ENCODE measurements around the gene CUBN. TPM values are rescaled to one million over a fixed set of nuclear protein-coding genes. Genes with fewer than 3 reads are reported as not detected.

The CUBN gene
- total and polyA plus RNA-seq, 9 of the 15 experiments (the other 6 are each of a cell fraction or from before 2014, with no cell fraction given), result 0.04 to 0.33 (median 0.09) TPM

DNA sequence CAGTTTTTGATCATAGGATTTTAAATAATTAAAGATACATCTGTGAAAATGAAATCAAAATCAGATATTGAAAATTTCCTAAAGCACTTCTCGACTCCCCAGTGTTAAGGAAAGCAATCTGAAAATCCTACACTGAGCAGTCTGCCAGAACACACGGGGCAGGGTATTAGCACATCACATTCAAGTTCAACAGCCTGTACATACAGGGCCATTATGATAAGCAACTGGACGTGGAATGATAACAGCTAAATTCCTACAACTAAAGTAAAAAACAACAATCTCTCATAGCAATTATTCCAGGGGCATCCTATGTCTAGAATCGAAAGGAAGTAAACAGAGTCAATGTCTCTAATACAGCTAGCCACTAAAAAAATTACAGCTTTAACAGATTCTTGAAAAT is 40.2 kb upstream of the CUBN start (continued):
- TF ChIP-seq SAP30 (IDR thresholded peaks at IDR 0.05; ENCODE audit: borderline replicate concordance, insufficient read depth, low read depth, low read length, poor library complexity, severe bottlenecking) (no peak), MTA3 (IDR thresholded peaks at IDR 0.05; ENCODE audit: borderline replicate concordance) (no peak), HDAC3 (IDR thresholded peaks at IDR 0.05; ENCODE audit: borderline replicate concordance, partially characterized antibody) (no peak), MAZ (CRISPR knock-in tag; conservative IDR thresholded peaks at IDR 0.05 in 1 of 2, IDR thresholded peaks at IDR 0.05 in 1 of 2) (no peak), CAMTA2 (CRISPR knock-in tag; conservative IDR thresholded peaks at IDR 0.05) (no peak), MXI1 (IDR thresholded peaks at IDR 0.05; ENCODE audit: low read depth, low read length) (no peak), GTF2F1 (IDR thresholded peaks at IDR 0.05; ENCODE audit: low read depth, low read length) (no peak), CBFA2T2 (conservative IDR thresholded peaks at IDR 0.05) (peak; percentile 67), ZNF224 (CRISPR knock-in tag; IDR thresholded peaks at IDR 0.05) (no peak), TBP (optimal IDR thresholded peaks at IDR 0.05; ENCODE audit: low read depth, low read length) (no peak), NCOR1 (IDR thresholded peaks at IDR 0.05) (peak; percentile 48), KDM4B (IDR thresholded peaks at IDR 0.05; ENCODE audit: borderline replicate concordance in 2 of 2, low read depth in 1 of 2) (no peak), MTA2 (IDR thresholded peaks at IDR 0.05; ENCODE audit: low read depth) (0 out of 2 replicates have a peak, but pooled peaks have one; percentile 20), C11orf30 (IDR thresholded peaks at IDR 0.05; ENCODE audit: low read depth) (no peak), ILK (tag; IDR thresholded peaks at IDR 0.05; ENCODE audit: borderline replicate concordance, low read depth) (no peak), RAD21 (CRISPR knock-in tag; conservative IDR thresholded peaks at IDR 0.05 in 1 of 2, IDR thresholded peaks at IDR 0.05 in 1 of 2) (no peak), ZNF75A (CRISPR knock-in tag; IDR thresholded peaks at IDR 0.05) (no peak)
- TF ChIP-seq, protein P1, sequence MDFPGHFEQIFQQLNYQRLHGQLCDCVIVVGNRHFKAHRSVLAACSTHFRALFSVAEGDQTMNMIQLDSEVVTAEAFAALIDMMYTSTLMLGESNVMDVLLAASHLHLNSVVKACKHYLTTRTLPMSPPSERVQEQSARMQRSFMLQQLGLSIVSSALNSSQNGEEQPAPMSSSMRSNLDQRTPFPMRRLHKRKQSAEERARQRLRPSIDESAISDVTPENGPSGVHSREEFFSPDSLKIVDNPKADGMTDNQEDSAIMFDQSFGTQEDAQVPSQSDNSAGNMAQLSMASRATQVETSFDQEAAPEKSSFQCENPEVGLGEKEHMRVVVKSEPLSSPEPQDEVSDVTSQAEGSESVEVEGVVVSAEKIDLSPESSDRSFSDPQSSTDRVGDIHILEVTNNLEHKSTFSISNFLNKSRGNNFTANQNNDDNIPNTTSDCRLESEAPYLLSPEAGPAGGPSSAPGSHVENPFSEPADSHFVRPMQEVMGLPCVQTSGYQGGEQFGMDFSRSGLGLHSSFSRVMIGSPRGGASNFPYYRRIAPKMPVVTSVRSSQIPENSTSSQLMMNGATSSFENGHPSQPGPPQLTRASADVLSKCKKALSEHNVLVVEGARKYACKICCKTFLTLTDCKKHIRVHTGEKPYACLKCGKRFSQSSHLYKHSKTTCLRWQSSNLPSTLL (IDR thresholded peaks at IDR 0.05), result no peak
- TF ChIP-seq, protein P2, sequence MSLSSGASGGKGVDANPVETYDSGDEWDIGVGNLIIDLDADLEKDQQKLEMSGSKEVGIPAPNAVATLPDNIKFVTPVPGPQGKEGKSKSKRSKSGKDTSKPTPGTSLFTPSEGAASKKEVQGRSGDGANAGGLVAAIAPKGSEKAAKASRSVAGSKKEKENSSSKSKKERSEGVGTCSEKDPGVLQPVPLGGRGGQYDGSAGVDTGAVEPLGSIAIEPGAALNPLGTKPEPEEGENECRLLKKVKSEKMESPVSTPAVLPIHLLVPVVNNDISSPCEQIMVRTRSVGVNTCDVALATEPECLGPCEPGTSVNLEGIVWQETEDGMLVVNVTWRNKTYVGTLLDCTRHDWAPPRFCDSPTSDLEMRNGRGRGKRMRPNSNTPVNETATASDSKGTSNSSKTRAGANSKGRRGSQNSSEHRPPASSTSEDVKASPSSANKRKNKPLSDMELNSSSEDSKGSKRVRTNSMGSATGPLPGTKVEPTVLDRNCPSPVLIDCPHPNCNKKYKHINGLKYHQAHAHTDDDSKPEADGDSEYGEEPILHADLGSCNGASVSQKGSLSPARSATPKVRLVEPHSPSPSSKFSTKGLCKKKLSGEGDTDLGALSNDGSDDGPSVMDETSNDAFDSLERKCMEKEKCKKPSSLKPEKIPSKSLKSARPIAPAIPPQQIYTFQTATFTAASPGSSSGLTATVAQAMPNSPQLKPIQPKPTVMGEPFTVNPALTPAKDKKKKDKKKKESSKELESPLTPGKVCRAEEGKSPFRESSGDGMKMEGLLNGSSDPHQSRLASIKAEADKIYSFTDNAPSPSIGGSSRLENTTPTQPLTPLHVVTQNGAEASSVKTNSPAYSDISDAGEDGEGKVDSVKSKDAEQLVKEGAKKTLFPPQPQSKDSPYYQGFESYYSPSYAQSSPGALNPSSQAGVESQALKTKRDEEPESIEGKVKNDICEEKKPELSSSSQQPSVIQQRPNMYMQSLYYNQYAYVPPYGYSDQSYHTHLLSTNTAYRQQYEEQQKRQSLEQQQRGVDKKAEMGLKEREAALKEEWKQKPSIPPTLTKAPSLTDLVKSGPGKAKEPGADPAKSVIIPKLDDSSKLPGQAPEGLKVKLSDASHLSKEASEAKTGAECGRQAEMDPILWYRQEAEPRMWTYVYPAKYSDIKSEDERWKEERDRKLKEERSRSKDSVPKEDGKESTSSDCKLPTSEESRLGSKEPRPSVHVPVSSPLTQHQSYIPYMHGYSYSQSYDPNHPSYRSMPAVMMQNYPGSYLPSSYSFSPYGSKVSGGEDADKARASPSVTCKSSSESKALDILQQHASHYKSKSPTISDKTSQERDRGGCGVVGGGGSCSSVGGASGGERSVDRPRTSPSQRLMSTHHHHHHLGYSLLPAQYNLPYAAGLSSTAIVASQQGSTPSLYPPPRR (CRISPR knock-in tag; IDR thresholded peaks at IDR 0.05; ENCODE audit: borderline replicate concordance), result no peak
- TF ChIP-seq, protein P3, sequence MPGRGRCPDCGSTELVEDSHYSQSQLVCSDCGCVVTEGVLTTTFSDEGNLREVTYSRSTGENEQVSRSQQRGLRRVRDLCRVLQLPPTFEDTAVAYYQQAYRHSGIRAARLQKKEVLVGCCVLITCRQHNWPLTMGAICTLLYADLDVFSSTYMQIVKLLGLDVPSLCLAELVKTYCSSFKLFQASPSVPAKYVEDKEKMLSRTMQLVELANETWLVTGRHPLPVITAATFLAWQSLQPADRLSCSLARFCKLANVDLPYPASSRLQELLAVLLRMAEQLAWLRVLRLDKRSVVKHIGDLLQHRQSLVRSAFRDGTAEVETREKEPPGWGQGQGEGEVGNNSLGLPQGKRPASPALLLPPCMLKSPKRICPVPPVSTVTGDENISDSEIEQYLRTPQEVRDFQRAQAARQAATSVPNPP (IDR thresholded peaks at IDR 0.05; ENCODE audit: borderline replicate concordance, insufficient read depth, insufficient read length), result no peak
- TF ChIP-seq, protein P4, sequence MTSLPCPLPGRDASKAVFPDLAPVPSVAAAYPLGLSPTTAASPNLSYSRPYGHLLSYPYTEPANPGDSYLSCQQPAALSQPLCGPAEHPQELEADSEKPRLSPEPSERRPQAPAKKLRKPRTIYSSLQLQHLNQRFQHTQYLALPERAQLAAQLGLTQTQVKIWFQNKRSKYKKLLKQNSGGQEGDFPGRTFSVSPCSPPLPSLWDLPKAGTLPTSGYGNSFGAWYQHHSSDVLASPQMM (CRISPR knock-in tag; IDR thresholded peaks at IDR 0.05), result no peak

Measured in K562 (cell line).